Measurements from ENCODE around the gene PSIP1. TPM values are rescaled to one million over a fixed set of nuclear protein-coding genes. Genes with fewer than 3 reads are reported as not detected.

The PSIP1 gene
- total RNA-seq, 4 donors from 2014 or later: 11.7 to 21.3 (median 12.5) TPM

GRCh38 chr9:15485836-15486666 lies 24.7 kb downstream of the PSIP1 start:
- intact Hi-C loops (cut with DNase I; ENCODE audit: low total_unique reads): no loop called here
- ATAC-seq (no peak), DNase-seq (no peak)
- TF ChIP-seq POLR2A (IDR thresholded peaks at IDR 0.05): no peak
- peak in 1 of 5 experiments; percentile 40 for TF ChIP-seq CTCF (IDR thresholded peaks at IDR 0.05 in 4 of 5, conservative IDR thresholded peaks at IDR 0.05 in 1 of 5)
- no peaks in the 10 kb centered on the region for H3K27me3 ChIP-seq
- in situ Hi-C loops (cut with MboI; ENCODE audit: low sequenced_read_pairs in 4 of 4): no loop called here
- no peak overlapping the region for H3K4me3 ChIP-seq
- H3K4me1 ChIP-seq: no peaks in the 10 kb centered on the region
- H3K9me3 ChIP-seq: no peaks in the 10 kb centered on the region
- no peak overlapping the region for H3K27ac ChIP-seq
- H3K36me3 ChIP-seq: peaks cover 0 to 7% of the 10 kb centered on the region in 2 donors

- Histone ChIP-seq H3K9me3 (no peaks in the 10 kb centered on the region), H3K27ac (no peak overlapping the region), H3K36me3 (peaks cover 0 to 7% of the 10 kb centered on the region in 2 donors), H3K4me3 (no peak overlapping the region), H3K27me3 (no peaks in the 10 kb centered on the region), H3K4me1 (no peaks in the 10 kb centered on the region)
- DNase-seq (no peak), ATAC-seq (no peak)
- in situ Hi-C loops (cut with MboI; ENCODE audit: low sequenced_read_pairs in 4 of 4) (no loop called here), intact Hi-C loops (cut with DNase I; ENCODE audit: low total_unique reads) (no loop called here)
- TF ChIP-seq CTCF (IDR thresholded peaks at IDR 0.05 in 4 of 5, conservative IDR thresholded peaks at IDR 0.05 in 1 of 5): no peak
- no peak for TF ChIP-seq POLR2A (IDR thresholded peaks at IDR 0.05)
Measured at GRCh38 chr9:15484802-15485201, 26.0 kb downstream of the PSIP1 start.

- H3K4me1 ChIP-seq: no peaks in the 10 kb centered on the region
- H3K36me3 ChIP-seq: peaks cover 0 to 7% of the 10 kb centered on the region in 2 donors
- intact Hi-C loops (cut with DNase I; ENCODE audit: low total_unique reads): no loop called here
Measured at GRCh38 chr9:15482146-15482545, 28.6 kb downstream of the PSIP1 start.

GRCh38 chr9:15480028-15480427 lies 30.7 kb downstream of the PSIP1 start:
- in situ Hi-C loops (cut with MboI; ENCODE audit: low sequenced_read_pairs in 4 of 4) (no loop called here), intact Hi-C loops (cut with DNase I; ENCODE audit: low total_unique reads) (no loop called here)
- Histone ChIP-seq H3K27me3 (no peaks in the 10 kb centered on the region), H3K4me3 (no peak overlapping the region), H3K36me3 (peaks cover 0 to 3% of the 10 kb centered on the region in 2 donors), H3K4me1 (no peaks in the 10 kb centered on the region), H3K9me3 (no peaks in the 10 kb centered on the region), H3K27ac (no peak overlapping the region)
- TF ChIP-seq CTCF (IDR thresholded peaks at IDR 0.05 in 4 of 5, conservative IDR thresholded peaks at IDR 0.05 in 1 of 5): no peak
- TF ChIP-seq POLR2A (IDR thresholded peaks at IDR 0.05): no peak
- ATAC-seq (no peak), DNase-seq (no peak)

More at GRCh38 chr9:15482146-15482545, 28.6 kb downstream of the PSIP1 start:
- Histone ChIP-seq H3K4me3 (no peak overlapping the region), H3K27me3 (no peaks in the 10 kb centered on the region), H3K9me3 (no peaks in the 10 kb centered on the region), H3K27ac (no peak overlapping the region)
- TF ChIP-seq POLR2A (IDR thresholded peaks at IDR 0.05) (no peak), CTCF (IDR thresholded peaks at IDR 0.05 in 4 of 5, conservative IDR thresholded peaks at IDR 0.05 in 1 of 5) (no peak)
- in situ Hi-C loops (cut with MboI; ENCODE audit: low sequenced_read_pairs in 4 of 4): no loop called here
- ATAC-seq (peak in 1 of 2 donors; percentile 27), DNase-seq (no peak)

Measured in gastrocnemius medialis (tissue), 4 donors.